Measurements from ENCODE around the gene PABPN1.

PABPN1 gene

DNA sequence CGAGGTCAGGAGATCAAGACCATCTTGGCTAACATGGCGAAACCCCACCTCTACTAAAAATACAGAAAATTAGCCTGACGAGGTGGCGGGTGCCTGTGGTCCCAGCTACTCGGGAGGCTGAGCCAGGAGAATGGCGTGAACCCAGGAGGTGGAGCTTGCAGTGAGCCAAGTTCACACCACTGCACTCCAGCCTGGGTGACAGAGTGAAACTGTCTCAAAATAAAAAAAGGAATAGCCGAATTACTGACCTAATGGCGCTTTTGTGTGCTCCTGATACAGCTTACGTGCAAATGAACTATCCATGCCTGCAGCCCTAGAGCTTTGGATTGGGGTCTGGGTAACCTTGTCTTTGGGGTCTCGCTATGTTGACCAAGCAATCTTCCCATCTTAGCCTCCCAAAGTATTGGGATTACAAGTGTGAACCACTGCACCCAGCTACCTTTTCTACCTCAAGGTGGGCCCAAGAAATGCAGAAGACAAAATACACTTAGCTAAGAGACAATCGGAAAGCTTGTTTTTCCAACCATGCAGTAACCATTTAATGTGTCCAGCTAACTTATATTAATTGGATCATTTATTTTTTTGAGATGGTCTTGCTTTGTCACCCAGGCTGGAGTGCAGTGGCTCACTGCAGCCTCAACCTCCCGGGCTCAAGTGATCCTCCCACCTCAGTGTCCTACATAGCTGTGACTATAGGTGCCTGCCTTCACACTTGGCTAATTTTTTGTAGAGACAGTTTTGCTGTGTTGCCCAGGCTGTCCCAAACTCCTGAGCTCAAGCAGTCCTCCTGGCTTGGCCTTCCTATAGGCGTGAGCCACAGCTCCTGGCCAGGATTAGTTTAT lies 5.5 kb downstream of the PABPN1 start:
- DNase-seq (ENCODE audit: low read depth in 3 of 3), result no peak

DNA sequence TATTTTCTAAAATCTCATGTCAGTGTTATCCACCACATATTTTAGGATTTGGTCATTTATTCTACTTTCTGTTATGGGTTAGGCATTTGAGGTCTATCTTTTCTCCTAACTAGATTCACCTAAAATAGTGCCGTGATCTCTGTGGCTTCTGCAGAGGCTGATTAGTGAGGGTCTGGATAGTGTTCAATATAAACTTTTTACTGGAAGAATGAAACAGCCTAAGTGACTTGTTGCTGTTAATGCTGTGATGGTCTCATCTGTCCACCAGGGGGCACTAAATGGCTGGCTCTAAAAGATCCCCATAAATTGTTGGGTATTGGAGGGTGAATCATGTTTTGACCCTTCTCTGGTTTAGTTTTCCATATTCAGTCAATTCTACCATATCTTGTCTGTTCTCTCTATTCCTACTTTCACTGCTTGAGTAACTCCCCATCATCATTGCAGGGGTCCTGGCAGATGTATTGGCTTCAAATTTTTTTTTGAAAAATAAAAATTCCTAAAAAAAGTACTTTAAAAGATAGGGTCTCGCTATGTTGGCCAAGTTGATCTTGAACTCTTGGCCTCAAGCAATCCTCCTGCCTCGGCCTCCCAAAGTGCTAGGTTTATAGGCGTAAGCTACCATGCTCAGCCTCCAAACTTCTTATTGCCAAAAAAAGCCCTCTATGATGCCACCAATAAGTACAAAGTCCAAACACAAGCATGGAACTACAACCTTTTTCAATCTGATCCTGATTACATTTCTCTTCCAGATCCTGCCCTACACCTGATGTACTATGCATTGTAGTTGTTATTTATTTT lies 6.9 kb downstream of the PABPN1 start:
- peak; percentile 53 to 60 (median 53) for DNase-seq (ENCODE audit: low read depth in 3 of 3)

DNA sequence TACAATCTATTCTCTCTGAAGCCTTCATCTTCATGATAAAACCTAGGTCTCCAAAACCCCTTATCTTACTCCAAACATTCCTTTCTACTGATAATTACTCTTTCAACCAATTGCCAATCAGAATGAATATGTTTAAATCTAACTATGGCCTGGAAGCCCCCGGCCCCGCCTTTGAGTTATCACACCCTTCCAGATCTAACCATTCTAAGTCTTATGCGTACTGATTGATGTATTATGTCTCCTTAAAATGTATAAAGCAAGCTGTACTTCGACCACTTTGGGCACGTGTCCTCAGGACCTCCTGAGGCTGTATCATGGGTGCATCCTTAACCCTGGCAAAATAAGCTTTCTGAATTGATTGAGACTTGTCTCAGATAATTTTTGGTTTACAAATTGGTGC lies 14.4 kb downstream of the PABPN1 start:
- no peak for DNase-seq (ENCODE audit: low read depth in 3 of 3)

DNA sequence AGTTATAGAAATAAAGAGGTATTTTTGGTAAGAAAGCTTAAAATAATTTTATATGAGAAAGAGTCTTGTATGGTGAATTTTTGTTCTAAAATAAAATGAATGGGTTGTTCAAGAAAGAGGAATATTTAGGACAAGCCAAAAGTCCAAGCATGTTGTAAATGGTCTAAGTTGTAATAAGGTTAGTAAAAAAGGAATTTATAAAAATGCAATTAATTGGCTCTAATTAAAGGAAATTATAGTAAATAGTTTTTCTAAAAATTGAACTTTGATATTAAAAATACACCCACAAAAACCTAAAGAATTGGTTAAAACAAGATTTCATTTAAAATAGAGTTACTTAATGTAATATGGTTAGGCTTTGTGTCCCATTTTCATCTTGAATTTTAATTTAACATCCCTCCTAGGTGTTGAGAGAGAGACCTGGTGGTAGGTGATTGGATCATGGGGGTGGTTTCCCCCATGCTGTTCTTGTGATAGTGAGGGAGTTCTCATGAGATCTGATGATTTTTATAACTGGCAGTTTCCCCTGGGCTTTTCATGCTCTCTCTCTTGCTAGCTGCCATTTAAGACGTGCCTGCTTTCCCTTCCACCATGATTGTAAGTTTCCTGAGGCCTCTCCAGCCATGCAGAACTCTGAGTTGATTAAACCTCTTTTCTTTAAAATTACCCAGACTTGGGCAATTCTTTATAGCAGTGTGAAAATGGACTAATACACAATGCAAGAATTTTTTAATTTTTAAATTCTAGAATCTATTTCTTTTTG lies 18.4 kb downstream of the PABPN1 start:
- no peak for DNase-seq (ENCODE audit: low read depth in 3 of 3)

DNA sequence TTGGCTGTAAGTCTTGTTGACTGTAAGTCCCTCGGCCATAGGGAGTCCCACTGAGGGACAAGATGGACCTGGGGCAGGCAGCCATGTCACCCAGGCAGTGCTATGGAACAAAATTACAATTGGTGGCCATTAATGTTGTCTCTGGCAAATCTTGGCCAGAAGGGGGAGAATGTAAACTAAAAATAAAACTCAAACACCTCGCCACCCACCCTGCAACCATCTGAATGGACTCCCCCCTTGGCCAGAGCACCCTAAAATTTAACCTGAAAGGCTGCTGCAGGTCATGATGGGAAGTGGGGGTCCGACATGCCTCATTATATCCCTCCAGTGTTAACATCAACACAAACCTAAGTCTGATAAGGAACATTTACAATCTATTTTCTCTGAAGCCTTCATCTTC lies 23.2 kb downstream of the PABPN1 start:
- no peak for DNase-seq (ENCODE audit: low read depth in 3 of 3)

DNA sequence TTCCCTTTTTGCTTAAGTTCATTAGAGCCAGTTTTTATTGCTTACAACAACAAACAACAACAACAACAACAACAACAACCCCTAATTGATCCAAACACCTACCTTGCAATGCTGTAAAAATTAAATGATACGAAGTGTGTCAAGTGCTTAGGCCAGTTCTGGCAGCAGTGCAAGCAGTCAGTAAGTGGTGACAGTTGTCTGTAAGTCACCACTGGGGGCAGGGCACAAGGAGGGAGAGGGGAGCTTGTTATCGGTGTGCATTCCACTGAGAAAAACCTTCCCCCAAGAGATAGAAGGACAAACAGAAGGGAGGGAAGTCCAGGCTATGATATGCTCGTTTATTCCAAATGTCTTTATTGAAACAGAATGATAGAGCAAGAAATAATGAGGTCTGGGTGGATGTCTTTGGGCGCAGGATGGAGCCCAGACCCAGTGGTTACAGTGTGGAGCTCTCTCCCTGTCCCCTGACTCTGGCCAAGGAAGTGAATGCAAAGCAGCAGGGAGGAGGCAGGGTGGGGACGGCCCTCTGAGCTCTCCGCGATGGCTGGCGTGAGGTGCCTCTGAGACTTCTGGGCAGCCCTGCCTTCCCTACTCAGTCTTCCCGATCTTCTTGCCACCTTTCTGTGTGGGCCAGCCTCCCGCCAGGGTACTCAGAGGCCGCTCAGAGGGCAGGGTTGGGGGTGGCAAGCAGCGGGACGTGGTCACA lies 24.9 kb downstream of the PABPN1 start:
- no peak for DNase-seq (ENCODE audit: low read depth in 3 of 3)

DNA sequence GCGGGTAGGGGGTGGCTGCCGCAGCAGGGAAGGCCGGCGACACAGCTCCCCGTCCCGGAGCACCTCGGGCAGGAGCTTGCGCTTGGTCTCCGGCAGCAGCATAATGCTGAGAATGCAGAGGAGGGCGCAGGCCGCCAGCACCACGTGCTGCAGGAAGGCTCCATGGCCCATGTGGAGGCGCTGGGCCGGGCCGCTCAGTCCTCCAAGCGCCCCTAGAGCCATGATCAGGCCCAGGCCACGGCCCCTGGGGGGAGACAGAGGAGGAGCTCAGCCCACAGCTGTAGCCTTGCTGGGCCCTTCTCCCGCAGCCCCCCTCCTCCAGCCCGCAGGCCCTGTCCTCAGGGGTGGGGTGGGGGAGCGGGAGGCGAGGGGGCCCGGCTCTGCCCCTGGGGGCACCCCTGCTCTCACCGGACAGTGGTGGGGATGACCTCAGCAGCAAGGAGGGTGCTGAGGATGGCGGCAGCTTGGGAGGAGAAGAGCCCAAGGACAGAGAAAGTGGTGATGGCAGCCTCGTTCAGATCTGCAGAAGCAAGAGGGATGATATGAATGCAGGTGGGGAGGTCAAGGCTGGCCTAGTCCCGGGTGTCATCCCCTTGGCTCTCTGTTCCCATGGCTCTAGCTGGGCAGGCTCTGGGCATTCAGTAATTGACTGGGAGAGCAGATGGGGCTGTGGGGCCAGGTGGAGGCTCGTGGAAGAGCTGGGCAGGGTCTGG lies 25.6 kb downstream of the PABPN1 start:
- no peak for DNase-seq (ENCODE audit: low read depth in 3 of 3)

DNA sequence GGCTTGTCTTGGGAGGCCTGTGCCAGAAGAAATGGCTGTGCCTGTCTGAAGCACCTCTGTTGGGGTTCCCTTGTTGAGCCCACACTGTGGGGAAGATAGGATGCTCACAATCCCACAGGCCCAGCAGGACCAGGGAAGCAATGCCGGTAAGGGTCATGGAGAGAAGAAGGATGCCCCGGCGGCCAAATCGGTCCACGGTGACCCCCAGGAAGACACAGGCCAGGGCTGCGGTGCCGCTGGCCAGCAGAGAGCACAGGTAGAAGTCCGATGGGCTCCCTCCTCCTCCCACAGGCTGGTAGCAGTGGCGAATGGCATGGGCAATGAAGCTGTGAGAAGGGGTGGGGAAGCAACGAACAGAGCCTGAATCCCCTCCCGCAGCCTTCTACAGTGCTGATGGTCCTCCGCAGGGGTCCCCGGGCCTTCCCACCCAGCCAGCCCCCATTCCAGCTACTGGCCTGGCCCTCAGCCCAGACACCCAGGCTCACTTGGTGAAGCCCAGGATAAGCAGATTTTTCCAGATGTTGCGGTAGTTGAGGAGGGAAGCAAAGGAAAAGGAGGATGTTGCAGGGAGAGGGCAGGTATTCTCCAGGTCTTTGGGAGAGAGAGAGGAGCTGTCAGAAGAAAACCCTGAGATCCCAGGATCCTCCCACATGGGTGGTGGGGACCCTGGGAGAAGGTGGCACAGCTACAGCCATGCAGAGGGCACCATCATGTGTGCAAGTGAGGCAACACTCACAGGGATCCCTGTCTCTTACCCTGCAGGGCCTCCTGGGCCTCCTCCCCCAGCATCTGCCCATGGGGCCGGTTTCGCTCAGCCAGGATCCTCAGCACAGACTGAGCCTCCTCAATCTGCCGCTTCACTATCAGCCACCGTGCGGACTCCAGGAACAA lies 26.4 kb downstream of the PABPN1 start:
- DNase-seq (ENCODE audit: low read depth in 3 of 3), result no peak

DNA sequence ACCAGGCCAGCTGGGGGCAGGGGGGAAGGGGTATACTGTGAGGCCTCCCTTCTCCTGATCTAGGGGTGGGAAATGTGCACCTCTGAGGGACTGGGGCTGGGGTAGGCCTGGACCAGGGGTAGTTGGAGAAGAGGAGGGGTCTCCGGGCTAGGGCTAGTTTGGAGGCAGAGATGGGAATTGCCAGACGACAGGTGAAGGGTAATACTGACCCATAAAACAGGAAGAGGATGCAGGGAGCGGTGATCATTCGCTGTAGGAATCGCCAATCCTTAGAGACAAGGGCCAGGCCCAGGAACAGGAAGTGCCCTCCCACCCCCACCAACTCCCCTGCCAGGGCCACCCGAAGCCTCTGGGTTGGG lies 27.0 kb downstream of the PABPN1 start:
- DNase-seq (ENCODE audit: low read depth in 3 of 3), result no peak

DNA sequence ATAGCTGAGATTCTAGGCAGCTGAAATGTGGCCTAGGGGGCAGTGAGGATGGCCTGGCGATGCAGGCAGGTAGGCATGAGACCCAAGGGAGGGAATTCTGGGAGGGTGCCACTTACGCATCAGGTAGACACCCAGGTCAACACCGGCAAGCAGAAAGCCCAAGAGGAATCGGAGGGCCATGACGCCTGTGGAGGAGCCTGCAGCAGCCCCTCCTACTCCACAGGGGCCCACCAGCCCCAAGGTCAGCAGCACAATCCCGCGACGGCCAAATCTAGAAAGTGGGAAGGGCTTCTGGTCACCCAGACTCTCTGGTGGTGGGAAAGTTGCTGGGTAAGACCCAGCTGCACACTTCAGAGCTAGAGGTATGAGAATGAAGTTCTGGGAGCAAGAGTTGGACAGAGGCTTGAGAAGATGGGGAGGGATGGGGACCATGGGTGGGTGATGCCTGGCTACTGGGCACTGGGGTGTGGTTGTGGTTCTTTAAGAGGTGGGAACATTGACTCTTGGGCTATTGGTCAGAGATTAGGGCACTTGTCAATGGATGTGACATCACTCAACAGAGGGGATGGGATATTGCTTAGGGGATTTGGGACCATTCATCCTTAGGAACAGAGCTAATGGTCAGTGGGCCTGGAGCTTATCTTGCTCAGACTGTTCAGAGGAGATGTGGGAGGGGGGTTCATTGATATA lies 28.0 kb downstream of the PABPN1 start:
- no peak for DNase-seq (ENCODE audit: low read depth in 3 of 3)

DNA sequence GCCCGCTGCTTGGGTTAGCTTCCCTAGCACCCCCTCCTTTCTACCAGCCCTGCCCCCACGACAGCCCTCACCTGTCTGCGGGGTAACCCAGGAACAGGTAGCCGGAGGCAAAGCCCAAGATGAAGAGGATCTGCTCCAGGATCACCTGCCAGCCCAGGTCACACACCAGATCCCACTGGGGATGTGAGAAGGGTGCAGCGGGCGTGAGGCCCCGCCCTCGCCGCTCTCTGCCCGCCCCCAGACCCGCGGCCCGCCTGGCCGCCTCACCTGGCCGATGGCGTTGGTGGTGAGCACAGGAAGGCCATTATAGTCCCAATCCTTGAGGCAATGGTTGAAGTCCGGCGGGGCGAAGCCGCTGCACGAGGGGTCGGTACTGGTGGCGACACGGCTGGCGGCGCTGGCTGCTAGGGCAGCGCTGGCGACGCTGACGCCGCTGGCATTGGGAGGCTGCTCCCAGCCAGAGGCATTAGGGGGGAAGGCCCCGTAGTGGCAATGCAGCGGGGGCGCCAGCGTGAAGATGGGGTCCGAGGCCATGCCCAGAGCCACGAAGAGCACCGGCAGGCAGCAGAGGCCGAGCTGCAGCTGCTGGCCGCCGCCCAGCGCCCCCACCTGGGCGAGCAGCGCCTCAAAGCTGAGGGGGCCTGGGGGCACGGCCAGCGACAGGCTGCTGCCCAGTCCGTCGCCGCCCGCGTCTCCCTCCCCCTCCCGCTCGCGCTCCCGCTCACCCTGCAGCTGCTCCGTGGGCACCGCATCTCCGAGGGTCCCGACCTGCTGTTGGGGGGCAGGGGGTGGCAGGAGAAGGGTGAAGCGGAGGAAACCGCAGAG lies 30.6 kb downstream of the PABPN1 start:
- no peak for DNase-seq (ENCODE audit: low read depth in 3 of 3)

DNA sequence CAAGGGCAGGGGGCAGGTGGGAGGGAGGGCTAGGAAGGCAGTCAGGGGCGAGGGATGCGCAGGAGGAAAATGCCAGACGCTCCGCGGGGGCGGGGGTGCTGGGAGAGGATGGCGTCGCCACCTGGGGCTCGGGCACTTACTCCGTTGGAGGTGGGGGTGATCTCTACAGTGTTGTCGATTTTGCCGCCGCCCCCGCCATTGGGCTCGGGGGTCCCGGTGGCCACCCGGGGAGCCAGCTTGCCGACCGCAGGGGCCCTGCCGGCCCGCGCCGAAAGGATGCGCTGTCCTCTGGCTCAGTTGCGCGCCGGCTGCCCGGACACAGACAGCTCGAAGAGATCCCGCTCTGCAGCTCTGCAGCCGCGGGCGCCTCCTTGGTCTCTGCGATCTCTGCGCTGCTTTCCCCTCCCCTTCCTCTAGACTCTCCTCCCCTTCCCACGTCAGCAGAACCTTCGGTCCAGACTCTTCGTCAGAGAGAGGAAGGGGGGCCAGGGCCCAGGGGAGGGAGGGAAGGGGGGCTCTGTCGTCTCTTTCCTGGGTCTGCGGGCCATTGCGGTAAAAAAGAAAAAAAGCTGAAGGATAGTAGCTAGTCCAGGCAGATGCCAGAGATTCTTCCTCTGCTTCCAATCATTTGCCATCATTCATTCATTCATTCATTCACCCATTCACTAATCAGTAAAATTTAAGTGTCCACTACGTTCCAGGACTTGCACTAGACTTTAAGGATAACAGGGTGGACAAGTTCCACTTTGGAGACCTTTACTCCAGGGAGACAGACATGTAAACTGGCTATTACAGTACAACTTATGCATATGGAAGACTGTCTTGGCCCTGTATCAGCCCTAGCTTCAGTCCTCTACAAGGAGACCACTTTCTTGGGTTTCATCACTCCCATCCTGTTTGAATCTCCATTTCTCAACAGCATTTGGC lies 31.5 kb downstream of the PABPN1 start, which contains the start of gene SLC22A17:
Gene SLC22A17 (minus strand): TSS at position 382 of the 927 bp plus-strand sequence.
- DNase-seq (ENCODE audit: low read depth in 3 of 3), result peak; percentile 13 to 46 (median 34)

DNA sequence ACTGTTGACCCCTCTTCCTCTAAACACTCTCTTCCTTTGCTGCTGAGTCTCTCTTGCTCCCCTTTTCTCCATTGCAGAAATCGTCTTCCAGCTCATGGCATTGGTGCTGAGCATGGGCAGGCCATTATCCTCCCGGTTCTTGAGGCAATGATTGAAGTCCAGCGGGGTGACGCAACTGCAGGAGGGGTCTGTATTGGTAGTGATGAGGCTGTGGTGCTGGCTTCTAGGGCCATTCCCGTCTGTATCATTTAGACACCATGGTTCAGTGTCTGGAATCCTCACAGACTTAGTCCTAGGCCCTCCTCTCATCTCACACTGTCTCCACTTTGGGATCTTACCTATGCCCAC lies 32.1 kb downstream of the PABPN1 start:
- DNase-seq (ENCODE audit: low read depth in 3 of 3), result no peak

DNA sequence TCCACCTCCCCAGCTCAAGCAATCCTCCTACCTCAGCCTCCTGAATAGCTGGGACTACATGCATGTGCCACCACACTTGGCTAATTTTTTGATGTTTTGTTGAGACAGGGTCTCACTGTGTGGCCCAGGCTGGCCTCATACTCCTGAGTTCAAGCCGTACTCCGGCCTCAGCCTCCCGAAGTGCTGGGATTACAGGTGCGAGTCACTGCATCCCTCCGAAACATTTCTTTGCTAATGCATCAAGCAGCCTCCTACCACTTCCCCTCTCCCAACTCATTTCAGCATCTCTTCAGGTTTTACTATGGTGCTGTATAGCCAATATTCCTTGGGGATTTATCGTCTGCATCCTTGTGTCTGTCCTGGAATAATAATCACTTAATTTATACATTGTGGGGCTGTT lies 33.7 kb downstream of the PABPN1 start:
- DNase-seq (ENCODE audit: low read depth in 3 of 3), result no peak

DNA sequence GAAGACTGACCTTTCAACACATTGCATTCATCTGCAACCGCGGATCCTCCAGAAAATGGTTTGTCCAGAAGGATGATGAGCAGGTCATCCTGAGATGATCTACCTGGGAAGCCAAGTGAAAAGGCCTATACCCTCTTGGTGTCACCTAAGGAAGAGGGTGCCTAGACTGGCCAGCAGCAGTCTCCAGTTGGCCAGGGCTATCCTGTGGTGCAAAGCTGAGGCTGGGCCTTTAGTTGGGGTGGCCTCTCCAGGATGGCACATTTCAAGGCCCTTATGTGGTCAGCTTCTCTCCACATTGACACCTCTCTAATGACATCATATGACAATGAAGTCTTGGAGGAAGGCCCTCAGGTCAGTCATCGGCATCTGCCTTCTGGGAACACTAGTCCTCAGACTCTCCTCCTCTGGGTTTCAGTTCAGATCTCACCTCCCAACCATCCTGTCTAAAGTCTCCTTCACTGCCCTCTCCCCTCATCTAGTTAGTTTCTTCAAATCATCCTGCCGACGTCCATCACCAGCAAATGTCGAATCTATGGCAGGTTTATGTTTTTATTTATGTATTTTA lies 34.7 kb downstream of the PABPN1 start:
- DNase-seq (ENCODE audit: low read depth in 3 of 3), result no peak

DNA sequence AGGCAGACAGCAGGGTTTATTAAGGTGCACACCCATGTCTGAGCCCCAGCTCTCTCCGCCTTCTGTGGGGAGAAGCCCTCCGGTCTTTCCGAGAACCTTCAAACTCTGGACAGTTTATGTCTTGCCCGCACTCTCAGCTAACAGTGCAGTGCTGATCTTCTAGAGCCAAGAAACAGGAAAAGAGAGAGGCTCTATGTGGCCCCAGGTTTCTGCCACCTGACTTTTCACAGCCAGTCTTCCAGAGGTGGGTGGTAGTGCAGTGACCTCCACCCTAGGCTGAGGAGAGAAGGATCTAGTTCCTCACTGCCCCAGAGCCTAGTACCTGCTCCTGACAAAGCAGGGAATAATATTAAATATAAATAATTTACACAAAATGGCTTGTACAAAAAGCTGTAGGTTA lies 35.4 kb downstream of the PABPN1 start:
- DNase-seq (ENCODE audit: low read depth in 3 of 3), result no peak

DNA sequence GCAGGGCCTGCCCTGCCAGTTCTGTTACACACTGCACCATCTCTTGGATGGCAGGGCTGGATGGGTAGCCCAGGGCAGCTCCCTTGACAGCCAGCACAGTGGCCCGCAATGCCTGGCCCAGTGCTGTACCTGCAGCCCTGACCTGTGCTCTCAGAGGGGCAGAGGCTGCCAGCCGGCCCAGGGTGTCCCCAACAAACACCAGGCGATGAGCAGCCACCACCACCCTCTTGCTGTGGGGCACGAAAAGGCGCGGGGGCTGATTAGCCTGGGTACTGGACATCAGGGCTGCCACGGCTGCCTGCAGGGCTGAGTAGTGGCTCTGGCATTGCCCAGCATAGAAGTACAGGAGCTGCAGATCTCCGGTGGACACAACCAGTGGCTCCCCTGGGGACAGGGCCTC lies 36.0 kb downstream of the PABPN1 start:
- DNase-seq (ENCODE audit: low read depth in 3 of 3), result no peak

Measured in stimulated activated CD4-positive, alpha-beta T cell treated with anti-CD3 and anti-CD28 coated beads, TNF-alpha, amount 100 ng/mL, for 48 hours (primary cell).